SK-N-SH (cell line): ENCODE results near the gene CA10. TPM values are rescaled to one million over a fixed set of nuclear protein-coding genes. Genes with fewer than 3 reads are reported as not detected.

ENCODE experiments used
- CTCF ChIA-PET: fragments of 300-600, 350-600 bp; formaldehyde crosslinking; extraction: SDS; loops from one replicate; lab custom pipeline; 2021; lab: Yijun Ruan, JAX
- POLR2A ChIA-PET: fragments of 350-600 bp; sonication (Branson Sonifier 250); formaldehyde crosslinking; extraction: SDS; loops from one replicate; lab custom pipeline; 2020; ENCODE audit warnings: antibody characterized with exemption, inconsistent platforms; lab: Yijun Ruan, JAX
- DNase-seq: peaks from one replicate; pipeline ENCODE4 v3.0.0; 2012
- H2AFZ ChIP-seq: fragments of 200-600 bp; sonication (generic); 2 replicates; pipeline ENCODE4 v1.8.1; 2016; ENCODE audit warnings: antibody characterized with exemption, mild to moderate bottlenecking, low read depth
- H3F3A ChIP-seq: fragments of 200-600 bp; sonication (generic); replicated peaks from 2 replicates; pipeline ENCODE3; 2016; ENCODE audit warnings: antibody characterized with exemption, mild to moderate bottlenecking; ENCODE audit not compliant: insufficient read depth
- H3K27ac ChIP-seq, 2 experiments: fragments of 200-500 bp in 1 of 2; fragments of 200-600 bp in 1 of 2; sonication (Bioruptor generic) in 1 of 2; sonication (generic), shearing (Covaris generic) in 1 of 2; 2 replicates each; pipeline versions ENCODE4 v1.5.1 to v1.6.1; 2014 to 2016; ENCODE audit warnings: low read depth in 2 of 2, inconsistent platforms in 1 of 2, low read length in 1 of 2, mild to moderate bottlenecking in 1 of 2, mixed read lengths in 1 of 2
- H3K27me3 ChIP-seq: fragments of 200-600 bp; sonication (generic), shearing (Covaris generic); 2 replicates; pipeline ENCODE4 v1.6.1; 2016; ENCODE audit warnings: mixed run types; ENCODE audit not compliant: insufficient read depth
- H3K36me3 ChIP-seq, 2 experiments: fragments of 200-500 bp in 1 of 2; fragments of 200-600 bp in 1 of 2; sonication (Bioruptor generic) in 1 of 2; sonication (generic) in 1 of 2; replicated peaks in 1 of 2; 2 replicates each; pipeline versions ENCODE3 to v1.5.1; 2014 to 2016; ENCODE audit warnings: low read length in 1 of 2, mild to moderate bottlenecking in 1 of 2; ENCODE audit not compliant: insufficient read depth in 2 of 2, control insufficient read depth in 1 of 2
- H3K4me1 ChIP-seq, 2 experiments: fragments of 200-500 bp in 1 of 2; fragments of 200-600 bp in 1 of 2; sonication (Bioruptor generic) in 1 of 2; sonication (generic), shearing (Covaris generic) in 1 of 2; 2 replicates each; pipeline versions ENCODE4 v1.5.1 to v1.6.1; 2014 to 2016; ENCODE audit warnings: low read depth in 1 of 2, low read length in 1 of 2, mixed run types in 1 of 2; ENCODE audit not compliant: insufficient read depth in 2 of 2, control insufficient read depth in 1 of 2
- H3K4me2 ChIP-seq: fragments of 200-600 bp; sonication (generic), shearing (Covaris generic); 2 replicates; pipeline ENCODE4 v1.6.1; 2017; ENCODE audit warnings: mixed run types
- H3K4me3 ChIP-seq, 2 experiments: fragments of 200-500 bp in 1 of 2; fragments of 200-600 bp in 1 of 2; sonication (Bioruptor generic) in 1 of 2; sonication (generic), shearing (Covaris generic) in 1 of 2; 2 replicates each; pipeline versions ENCODE4 v1.5.1 to v1.8.1; 2014 to 2016; ENCODE audit warnings: low read depth in 2 of 2, inconsistent platforms in 1 of 2, low read length in 1 of 2, mild to moderate bottlenecking in 1 of 2, mixed read lengths in 1 of 2, moderate library complexity in 1 of 2
- H3K79me2 ChIP-seq: fragments of 200-600 bp; sonication (generic); 2 replicates; pipeline ENCODE4 v1.8.1; 2017; ENCODE audit warnings: mild to moderate bottlenecking; ENCODE audit not compliant: insufficient read depth
- H3K9ac ChIP-seq: fragments of 200-600 bp; sonication (generic); 2 replicates; pipeline ENCODE4 v1.6.1; 2017; ENCODE audit warnings: mixed run types
- H3K9me2 ChIP-seq: fragments of 200-600 bp; sonication (generic); 2 replicates; pipeline ENCODE4 v1.6.1; 2017; ENCODE audit warnings: mixed run types
- H3K9me3 ChIP-seq: fragments of 200-600 bp; sonication (generic); 2 replicates; pipeline ENCODE4 v1.6.1; 2017; ENCODE audit warnings: mixed run types, mild to moderate bottlenecking, moderate library complexity
- H4K20me1 ChIP-seq: fragments of 200-600 bp; sonication (generic); 2 replicates; pipeline ENCODE4 v1.6.1; 2017; ENCODE audit warnings: mild to moderate bottlenecking, mixed run types; ENCODE audit not compliant: insufficient read depth
- ELF1 ChIP-seq: IDR thresholded peaks from 2 replicates; pipeline ENCODE4 v1.4.0; 2012
- FOSL2 ChIP-seq: IDR thresholded peaks from 2 replicates; pipeline ENCODE4 v1.4.0; 2012; ENCODE audit warnings: low read depth, mild to moderate bottlenecking, moderate library complexity, borderline replicate concordance
- GABPA ChIP-seq: IDR thresholded peaks from 2 replicates; pipeline ENCODE4 v1.4.0; 2012; ENCODE audit warnings: low read depth, mild to moderate bottlenecking
- JUND ChIP-seq: IDR thresholded peaks from 2 replicates; pipeline ENCODE4 v1.4.0; 2012
- MEF2A ChIP-seq: IDR thresholded peaks from 2 replicates; pipeline ENCODE4 v1.4.0; 2012; ENCODE audit warnings: low read depth, borderline replicate concordance
- MXI1 ChIP-seq: IDR thresholded peaks from 2 replicates; pipeline ENCODE4 v1.6.1; 2012; ENCODE audit warnings: mild to moderate bottlenecking, low read depth, low read length, improper control_type of control experiment
- NFIC ChIP-seq: IDR thresholded peaks from 2 replicates; pipeline ENCODE4 v1.4.0; 2012; ENCODE audit warnings: borderline replicate concordance
- PBX3 ChIP-seq: IDR thresholded peaks from 2 replicates; pipeline ENCODE4; 2012
- POLR2AphosphoS5 ChIP-seq: IDR thresholded peaks from 2 replicates; pipeline ENCODE4 v1.6.1; 2012; ENCODE audit warnings: low read depth, low read length
- RAD21 ChIP-seq: IDR thresholded peaks from 2 replicates; pipeline ENCODE4 v1.6.1; 2012; ENCODE audit warnings: mild to moderate bottlenecking, low read length
- RCOR1 ChIP-seq: fragments of 150-350 bp; IDR thresholded peaks from 2 replicates; pipeline ENCODE4 v1.6.1; 2017; ENCODE audit warnings: antibody characterized with exemption, low read length
- RFX5 ChIP-seq: IDR thresholded peaks from 2 replicates; pipeline ENCODE4 v1.6.1; 2012; ENCODE audit warnings: mild to moderate bottlenecking, improper control_type of control experiment, low read length
- SIN3A ChIP-seq: IDR thresholded peaks from 2 replicates; pipeline ENCODE4 v1.6.1; 2012; ENCODE audit warnings: low read depth, mild to moderate bottlenecking, low read length, moderate library complexity, borderline replicate concordance
- TAF1 ChIP-seq: IDR thresholded peaks from 2 replicates; pipeline ENCODE4 v1.6.1; 2012; ENCODE audit warnings: low read depth, mild to moderate bottlenecking, low read length, moderate library complexity, borderline replicate concordance
- TCF12 ChIP-seq: IDR thresholded peaks from 2 replicates; pipeline ENCODE4 v1.4.0; 2012
- TEAD4 ChIP-seq: IDR thresholded peaks from 2 replicates; pipeline ENCODE4 v1.4.0; 2012; ENCODE audit warnings: mild to moderate bottlenecking, borderline replicate concordance; ENCODE audit not compliant: insufficient read depth
- USF1 ChIP-seq: IDR thresholded peaks from 2 replicates; pipeline ENCODE4 v1.4.0; 2012; ENCODE audit warnings: low read depth, borderline replicate concordance
- YY1 ChIP-seq: IDR thresholded peaks from 2 replicates; pipeline ENCODE4 v1.4.0; 2012; ENCODE audit warnings: low read depth, mild to moderate bottlenecking
- ZBTB33 ChIP-seq: IDR thresholded peaks from 2 replicates; pipeline ENCODE4 v1.4.0; 2012; ENCODE audit warnings: low read depth, borderline replicate concordance
- WGBS: methylation state at CpG from one replicate; pipeline ENCODE4 v1.1.6; 2017; ENCODE audit warnings: low lambda C conversion rate; 5-methylcytosine and 5-hydroxymethylcytosine counted together
- polyA plus RNA-seq, 3 experiments: library from polyadenylated mRNA; depleted of rRNA; stranded (reverse); fragments of >200 nt; gene quantifications; 2 replicates each; pipeline ENCODE4 v1.2.3, GENCODE V29; 2012

The CA10 gene
- polyA plus RNA-seq, 1 of the 3 experiments (the other 2 are of a cell fraction) = not detected

- TF ChIP-seq USF1 = no peak
Observed at GRCh38 chr17:51805765-51806164, 352.7 kb downstream of the CA10 start (continued).

GRCh38 chr17:51805185-51805584, 353.3 kb downstream of the CA10 start:
- Histone ChIP-seq H3K9me2 (no peaks in the 10 kb centered on the region), H3K36me3 (peaks cover 0 to 3% of the 10 kb centered on the region in 2 experiments), H3K4me2 (no peak overlapping the region), H2AFZ (no peak overlapping the region), H3K9me3 (no peaks in the 10 kb centered on the region), H3K4me1 (peaks cover 0 to 5% of the 10 kb centered on the region in 2 experiments; a peak in 2 of 4 replicates), H3K27me3 (no peaks in the 10 kb centered on the region), H3K27ac (no peak overlapping the region), H3F3A (no peaks in the 10 kb centered on the region), H3K79me2 (no peaks in the 10 kb centered on the region), H3K9ac (no peak overlapping the region), H3K4me3 (no peak overlapping the region), H4K20me1 (no peaks in the 10 kb centered on the region)
- TF ChIP-seq ELF1 = no peak
- no peak for TF ChIP-seq RAD21
- TF ChIP-seq SIN3A = no peak
- TF ChIP-seq FOSL2 = no peak
- TF ChIP-seq TEAD4 = no peak
- WGBS = 12% methylated on average over 2 of the region's 2 CpGs
- no peak for DNase-seq
- ChIA-PET POLR2A (no interaction called here), CTCF (interaction anchor here (0.7 to 4.2 kb wide), 4 partner anchors 41 to 433 kb away, joined by 3 to 14 read pairs (median 8); no protein-coding TSS in a partner anchor)

- Histone ChIP-seq H3K9me2 (no peaks in the 10 kb centered on the region), H3K9me3 (peaks cover 3% of the 10 kb centered on the region; the same call in 1 of the 2 replicates), H3K4me2 (no peak overlapping the region), H3F3A (no peaks in the 10 kb centered on the region), H2AFZ (no peak overlapping the region), H3K27me3 (no peaks in the 10 kb centered on the region), H3K4me1 (peaks cover 0 to 5% of the 10 kb centered on the region in 2 experiments; a peak in 2 of 4 replicates), H4K20me1 (no peaks in the 10 kb centered on the region), H3K9ac (no peak overlapping the region), H3K36me3 (peaks cover 0 to 3% of the 10 kb centered on the region in 2 experiments), H3K79me2 (no peaks in the 10 kb centered on the region), H3K4me3 (no peak overlapping the region), H3K27ac (no peak overlapping the region)
- ChIA-PET CTCF (interaction anchor here (0.6 to 4.2 kb wide), 6 partner anchors 15 to 398 kb away, joined by 3 to 14 read pairs (median 4); no protein-coding TSS in a partner anchor), POLR2A (no interaction called here)
- TF ChIP-seq NFIC (no peak), ELF1 (no peak), MEF2A (no peak), TAF1 (no peak), RCOR1 (no peak), ZBTB33 (no peak), GABPA (no peak), JUND (no peak), PBX3 (no peak), RFX5 (no peak), POLR2AphosphoS5 (no peak), TCF12 (no peak), TEAD4 (no peak), YY1 (no peak), MXI1 (no peak)
- DNase-seq = no peak
- 25% methylated on average over 4 of the region's 4 CpGs for WGBS
Observed at GRCh38 chr17:51803161-51803560, 355.4 kb downstream of the CA10 start.
